ENCODE measurements around the gene COPZ2. TPM values are rescaled to one million over a fixed set of nuclear protein-coding genes. Genes with fewer than 3 reads are reported as not detected.

Gene COPZ2
- total RNA-seq, 2 experiments from 2014 or later = 4.3 to 4.6 TPM

- Mint-ChIP-seq H3K4me1 (ENCODE audit: low read depth) (peaks cover 18% of the 10 kb centered on the region), H3K9me3 (no peaks in the 10 kb centered on the region), H3K27me3 (peaks cover 38% of the 10 kb centered on the region), H3K4me3 (no peak overlapping the region), H3K36me3 (ENCODE audit: low read depth) (no peaks in the 10 kb centered on the region), H3K27ac (no peak overlapping the region)
- ATAC-seq (no peak), DNase-seq (no peak)
- intact Hi-C loops (cut with micrococcal nuclease) = loop anchor here (10.0 kb wide), 1 partner anchor 70 kb away; the partner anchor contains the start of gene PNPO
- CTCF ChIA-PET = interaction anchor here (0.8 to 6.3 kb wide), 5 partner anchors 11 to 67 kb away, joined by 3 to 66 read pairs (median 5); no protein-coding TSS in a partner anchor
- TF ChIP-seq CTCF (IDR thresholded peaks at IDR 0.05) = no peak
- POLR2A ChIA-PET = interaction anchor here (0.7 to 1.6 kb wide), 2 partner anchors 38 to 536 kb away, joined by 3 to 5 read pairs; no protein-coding TSS in a partner anchor
Observed at GRCh38 chr17:48014595-48015111, 22.9 kb downstream of the COPZ2 start.

GRCh38 chr17:48013876-48014594, 23.6 kb downstream of the COPZ2 start:
- Mint-ChIP-seq H3K4me1 (ENCODE audit: low read depth) (peaks cover 18% of the 10 kb centered on the region), H3K27me3 (peaks cover 39% of the 10 kb centered on the region), H3K9me3 (no peaks in the 10 kb centered on the region), H3K36me3 (ENCODE audit: low read depth) (no peaks in the 10 kb centered on the region), H3K27ac (no peak overlapping the region), H3K4me3 (no peak overlapping the region)
- ChIA-PET CTCF (interaction anchor here (0.8 to 6.3 kb wide), 7 partner anchors 11 to 67 kb away, joined by 3 to 66 read pairs (median 3); partner anchors contain the start of gene CDK5RAP3), POLR2A (interaction anchor here (0.7 to 1.6 kb wide), 4 partner anchors 25 to 537 kb away, joined by 3 to 5 read pairs (median 3); partner anchors contain the start of gene PNPO)
- ATAC-seq (no peak), DNase-seq (no peak)
- TF ChIP-seq CTCF (IDR thresholded peaks at IDR 0.05) = no peak
- intact Hi-C loops (cut with micrococcal nuclease) = loop anchor here (10.0 kb wide), 1 partner anchor 69 kb away; the partner anchor contains the start of gene PNPO

- TF ChIP-seq CTCF (IDR thresholded peaks at IDR 0.05) = no peak
- intact Hi-C loops (cut with micrococcal nuclease) = loop anchor here (10.0 kb wide), 1 partner anchor 68 kb away; the partner anchor contains the start of gene PNPO
- peaks cover 43% of the 10 kb centered on the region for H3K27me3 Mint-ChIP-seq
- ChIA-PET POLR2A (interaction anchor here (0.8 to 1.0 kb wide), 2 partner anchors 36 to 58 kb away, joined by 3 read pairs; no protein-coding TSS in a partner anchor), CTCF (interaction anchor here (0.8 to 3.2 kb wide), 10 partner anchors 8 to 624 kb away, joined by 3 to 19 read pairs (median 4); partner anchors contain the start of gene CDK5RAP3)
- H3K36me3 Mint-ChIP-seq (ENCODE audit: low read depth) = no peaks in the 10 kb centered on the region
- no peaks in the 10 kb centered on the region for H3K9me3 Mint-ChIP-seq
- peak overlapping the region; percentile 55 for H3K4me3 Mint-ChIP-seq
- H3K4me1 Mint-ChIP-seq (ENCODE audit: low read depth) = peaks cover 17% of the 10 kb centered on the region
- DNase-seq = no peak
- H3K27ac Mint-ChIP-seq = no peak overlapping the region
- ATAC-seq = no peak
Observed at GRCh38 chr17:48012654-48013053, 24.9 kb downstream of the COPZ2 start.

GRCh38 chr17:48012151-48012520, 25.5 kb downstream of the COPZ2 start:
- no peak for TF ChIP-seq CTCF (IDR thresholded peaks at IDR 0.05)
- ChIA-PET CTCF (interaction anchor here (0.8 to 3.2 kb wide), 14 partner anchors 8 to 624 kb away, joined by 3 to 19 read pairs (median 4); partner anchors contain the start of gene CDK5RAP3), POLR2A (interaction anchor here (0.8 to 1.0 kb wide), 2 partner anchors 36 to 58 kb away, joined by 3 read pairs; no protein-coding TSS in a partner anchor)
- DNase-seq (peak; percentile 70), ATAC-seq (peak; percentile 80)
- Mint-ChIP-seq H3K4me3 (peak overlapping the region; percentile 55), H3K27ac (no peak overlapping the region), H3K4me1 (ENCODE audit: low read depth) (peaks cover 12% of the 10 kb centered on the region), H3K36me3 (ENCODE audit: low read depth) (no peaks in the 10 kb centered on the region), H3K9me3 (no peaks in the 10 kb centered on the region), H3K27me3 (peaks cover 45% of the 10 kb centered on the region)
- intact Hi-C loops (cut with micrococcal nuclease) = loop anchor here (10.0 kb wide), 1 partner anchor 67 kb away; the partner anchor contains the start of gene PNPO
